ENCODE data around the gene CACNA1G. TPM values are rescaled to one million over a fixed set of nuclear protein-coding genes. Genes with fewer than 3 reads are reported as not detected.

CACNA1G gene
- total RNA-seq, 1 donor from 2014 or later, result 0.19 TPM

DNA sequence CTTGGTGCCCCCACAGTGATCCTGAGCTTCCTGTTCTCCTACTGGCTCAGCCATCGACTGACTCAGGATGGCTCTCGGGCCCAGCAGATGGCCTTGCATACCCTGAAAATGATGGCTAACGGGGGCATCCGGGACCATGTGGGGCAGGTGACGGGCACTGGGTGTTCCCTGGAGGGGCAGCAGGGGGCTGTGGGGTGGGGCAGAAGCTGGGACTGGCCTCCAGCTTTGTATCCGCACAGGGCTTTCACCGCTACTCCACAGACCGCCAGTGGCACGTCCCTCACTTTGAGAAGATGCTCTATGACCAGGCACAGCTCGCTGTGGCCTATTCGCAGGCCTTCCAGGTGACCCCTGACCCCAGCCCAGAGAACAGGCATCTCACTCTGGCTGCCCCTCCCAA, 10.5 kb upstream of the CACNA1G start:
- Mint-ChIP-seq H3K4me3 (ENCODE audit: low read depth) (no peak overlapping the region), H3K36me3 (ENCODE audit: insufficient read depth) (peaks cover 2% of the 10 kb centered on the region), H3K4me1 (ENCODE audit: low read depth) (peaks cover 2% of the 10 kb centered on the region), H3K27me3 (no peaks in the 10 kb centered on the region), H3K27ac (no peak overlapping the region), H3K9me3 (ENCODE audit: low read depth) (no peaks in the 10 kb centered on the region)
- TF ChIP-seq, protein P1, sequence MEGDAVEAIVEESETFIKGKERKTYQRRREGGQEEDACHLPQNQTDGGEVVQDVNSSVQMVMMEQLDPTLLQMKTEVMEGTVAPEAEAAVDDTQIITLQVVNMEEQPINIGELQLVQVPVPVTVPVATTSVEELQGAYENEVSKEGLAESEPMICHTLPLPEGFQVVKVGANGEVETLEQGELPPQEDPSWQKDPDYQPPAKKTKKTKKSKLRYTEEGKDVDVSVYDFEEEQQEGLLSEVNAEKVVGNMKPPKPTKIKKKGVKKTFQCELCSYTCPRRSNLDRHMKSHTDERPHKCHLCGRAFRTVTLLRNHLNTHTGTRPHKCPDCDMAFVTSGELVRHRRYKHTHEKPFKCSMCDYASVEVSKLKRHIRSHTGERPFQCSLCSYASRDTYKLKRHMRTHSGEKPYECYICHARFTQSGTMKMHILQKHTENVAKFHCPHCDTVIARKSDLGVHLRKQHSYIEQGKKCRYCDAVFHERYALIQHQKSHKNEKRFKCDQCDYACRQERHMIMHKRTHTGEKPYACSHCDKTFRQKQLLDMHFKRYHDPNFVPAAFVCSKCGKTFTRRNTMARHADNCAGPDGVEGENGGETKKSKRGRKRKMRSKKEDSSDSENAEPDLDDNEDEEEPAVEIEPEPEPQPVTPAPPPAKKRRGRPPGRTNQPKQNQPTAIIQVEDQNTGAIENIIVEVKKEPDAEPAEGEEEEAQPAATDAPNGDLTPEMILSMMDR (IDR thresholded peaks at IDR 0.05; ENCODE audit: unreplicated experiment), result no peak
- DNase-seq (ENCODE audit: low spot score, unreplicated experiment), result no peak

DNA sequence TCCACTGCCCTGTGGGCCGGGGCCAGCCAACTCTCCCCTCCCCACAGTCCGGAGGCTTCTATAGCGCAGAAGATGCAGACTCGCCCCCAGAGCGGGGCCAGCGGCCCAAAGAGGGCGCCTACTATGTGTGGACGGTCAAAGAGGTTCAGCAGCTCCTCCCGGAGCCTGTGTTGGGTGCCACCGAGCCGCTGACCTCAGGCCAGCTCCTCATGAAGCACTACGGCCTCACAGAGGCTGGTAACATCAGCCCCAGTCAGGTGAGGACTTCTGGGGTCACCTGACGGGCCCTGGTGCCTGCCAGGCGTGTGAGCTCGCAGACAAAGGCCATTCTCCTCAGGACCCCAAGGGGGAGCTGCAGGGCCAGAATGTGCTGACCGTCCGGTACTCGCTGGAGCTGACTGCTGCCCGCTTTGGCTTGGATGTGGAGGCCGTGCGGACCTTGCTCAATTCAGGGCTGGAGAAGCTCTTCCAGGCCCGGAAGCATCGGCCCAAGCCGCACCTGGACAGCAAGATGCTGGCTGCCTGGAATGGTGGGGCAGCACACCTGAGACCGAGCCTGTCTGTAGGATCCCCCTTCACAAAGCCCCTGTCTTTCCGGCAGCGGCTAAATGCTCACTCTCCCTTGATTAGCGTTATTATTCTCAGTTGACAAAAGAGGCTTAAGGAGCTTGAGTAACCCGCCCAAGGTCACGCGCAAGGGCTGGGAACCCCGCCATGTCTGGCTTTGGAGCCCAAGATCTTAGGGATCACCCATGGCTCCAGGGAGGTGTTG, 9.7 kb upstream of the CACNA1G start:
- Mint-ChIP-seq H3K27me3 (no peaks in the 10 kb centered on the region), H3K4me3 (ENCODE audit: low read depth) (no peak overlapping the region), H3K36me3 (ENCODE audit: insufficient read depth) (peaks cover 2% of the 10 kb centered on the region), H3K9me3 (ENCODE audit: low read depth) (no peaks in the 10 kb centered on the region), H3K27ac (no peak overlapping the region), H3K4me1 (ENCODE audit: low read depth) (peaks cover 2% of the 10 kb centered on the region)
- TF ChIP-seq, protein P1 (IDR thresholded peaks at IDR 0.05; ENCODE audit: unreplicated experiment), result peak; percentile 89
- DNase-seq (ENCODE audit: low spot score, unreplicated experiment), result peak; percentile 83

DNA sequence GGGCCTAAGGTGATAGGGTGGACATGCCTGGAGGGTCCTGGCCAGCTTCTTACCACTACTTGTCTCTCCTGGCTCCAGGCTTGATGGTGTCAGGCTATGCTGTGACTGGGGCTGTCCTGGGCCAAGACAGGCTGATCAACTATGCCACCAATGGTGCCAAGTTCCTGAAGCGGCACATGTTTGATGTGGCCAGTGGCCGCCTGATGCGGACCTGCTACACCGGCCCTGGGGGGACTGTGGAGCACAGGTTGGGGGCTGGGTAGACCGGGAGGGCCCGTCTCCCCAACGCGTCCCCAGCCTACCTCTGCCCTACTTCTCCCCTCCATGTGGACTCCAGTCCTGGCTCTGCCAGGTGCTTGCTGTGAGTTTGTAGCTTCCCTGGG, 9.1 kb upstream of the CACNA1G start:
- Mint-ChIP-seq H3K4me1 (ENCODE audit: low read depth) (peaks cover 2% of the 10 kb centered on the region), H3K9me3 (ENCODE audit: low read depth) (no peaks in the 10 kb centered on the region), H3K27me3 (peaks cover 4% of the 10 kb centered on the region), H3K27ac (no peak overlapping the region), H3K36me3 (ENCODE audit: insufficient read depth) (peaks cover 2% of the 10 kb centered on the region), H3K4me3 (ENCODE audit: low read depth) (no peak overlapping the region)
- DNase-seq (ENCODE audit: low spot score, unreplicated experiment), result no peak
- TF ChIP-seq, protein P1 (IDR thresholded peaks at IDR 0.05; ENCODE audit: unreplicated experiment), result no peak

- H3K9me3 Mint-ChIP-seq (ENCODE audit: low read depth), result no peaks in the 10 kb centered on the region
- H3K27me3 Mint-ChIP-seq, result peaks cover 8% of the 10 kb centered on the region
- DNase-seq (ENCODE audit: low spot score, unreplicated experiment), result no peak
- H3K4me3 Mint-ChIP-seq (ENCODE audit: low read depth), result no peak overlapping the region
- no peak overlapping the region for H3K27ac Mint-ChIP-seq
- TF ChIP-seq, protein P1 (IDR thresholded peaks at IDR 0.05; ENCODE audit: unreplicated experiment), result no peak
- H3K36me3 Mint-ChIP-seq (ENCODE audit: insufficient read depth), result peaks cover 2% of the 10 kb centered on the region
- H3K4me1 Mint-ChIP-seq (ENCODE audit: low read depth), result no peaks in the 10 kb centered on the region
Observed at GRCh38 chr17:50551884-50552283, 8.6 kb upstream of the CACNA1G start.

GRCh38 chr17:50554201-50554600, 6.3 kb upstream of the CACNA1G start:
- no peak for DNase-seq (ENCODE audit: low spot score, unreplicated experiment)
- peaks cover 31% of the 10 kb centered on the region for H3K27me3 Mint-ChIP-seq
- no peaks in the 10 kb centered on the region for H3K4me1 Mint-ChIP-seq (ENCODE audit: low read depth)
- H3K36me3 Mint-ChIP-seq (ENCODE audit: insufficient read depth), result peaks cover 2% of the 10 kb centered on the region
- no peak overlapping the region for H3K27ac Mint-ChIP-seq
- TF ChIP-seq, protein P1 (IDR thresholded peaks at IDR 0.05; ENCODE audit: unreplicated experiment), result no peak
- H3K4me3 Mint-ChIP-seq (ENCODE audit: low read depth), result no peak overlapping the region
- H3K9me3 Mint-ChIP-seq (ENCODE audit: low read depth), result no peaks in the 10 kb centered on the region

All from progenitor cell of endocrine pancreas (in vitro differentiated cells).